NOMO-1 treated with DMSO at 0.1 percent for 48 hours (cell line): Measurements from ENCODE around the gene MYL4.
"Not testable (repeated sequence)": the region's sequence is repeated elsewhere in the genome, so short reads cannot be mapped to it uniquely, and the experiment has no call there.

Experiments used
- DNase-seq: peaks from one replicate; lab custom pipeline; 2025; ENCODE audit not compliant: unreplicated experiment; lab: John Stamatoyannopoulos, UW

MYL4 gene

GRCh38 chr17:47239967-47240651 is 31.0 kb downstream of the MYL4 start:
- DNase-seq, result peak; percentile 41

DNA sequence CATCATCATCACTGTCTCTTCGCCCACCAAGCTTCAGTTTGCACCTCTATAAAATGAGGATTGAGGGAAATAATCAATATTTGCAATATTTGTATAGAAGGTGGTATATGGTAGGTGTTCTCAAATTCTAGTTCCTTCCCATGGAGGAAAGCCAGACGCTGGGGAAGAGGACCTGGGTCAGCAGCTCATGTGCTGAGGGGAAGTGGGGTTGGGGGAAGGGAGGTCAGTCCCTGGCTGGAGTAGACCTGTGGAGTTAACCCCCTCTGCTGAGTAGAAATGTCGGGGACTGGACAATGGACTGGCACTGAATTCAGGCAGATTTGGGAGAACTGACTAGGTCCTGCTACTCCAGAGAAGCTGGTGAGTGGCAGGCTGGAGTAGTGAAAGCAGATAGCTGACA is 31.7 kb downstream of the MYL4 start:
- DNase-seq, result no peak

- no peak for DNase-seq
Measured at GRCh38 chr17:47242648-47243047, 33.5 kb downstream of the MYL4 start.

- no peak for DNase-seq
Measured at GRCh38 chr17:47243737-47244598, 34.8 kb downstream of the MYL4 start.

- no peak for DNase-seq
Measured at GRCh38 chr17:47244697-47245096, 35.5 kb downstream of the MYL4 start.

DNA sequence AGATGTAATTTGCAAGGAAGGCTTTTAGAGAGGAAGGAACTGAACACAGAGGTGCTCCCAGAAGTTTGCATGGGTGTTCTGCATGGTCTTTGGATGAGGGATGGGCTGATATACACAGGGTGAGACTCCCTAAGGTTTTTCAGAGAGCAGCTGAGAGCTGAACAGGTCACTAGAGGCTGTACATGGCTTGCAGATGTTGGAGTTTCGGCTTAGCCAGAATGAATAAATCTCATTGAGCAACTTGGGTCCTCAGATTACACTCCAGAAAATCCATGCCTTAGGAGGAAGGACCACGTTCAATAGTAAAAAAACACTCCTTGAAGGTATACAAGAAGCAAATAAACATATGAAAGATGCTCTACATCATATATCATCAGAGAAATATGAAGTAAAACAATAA is 37.0 kb downstream of the MYL4 start:
- DNase-seq, result no peak

DNA sequence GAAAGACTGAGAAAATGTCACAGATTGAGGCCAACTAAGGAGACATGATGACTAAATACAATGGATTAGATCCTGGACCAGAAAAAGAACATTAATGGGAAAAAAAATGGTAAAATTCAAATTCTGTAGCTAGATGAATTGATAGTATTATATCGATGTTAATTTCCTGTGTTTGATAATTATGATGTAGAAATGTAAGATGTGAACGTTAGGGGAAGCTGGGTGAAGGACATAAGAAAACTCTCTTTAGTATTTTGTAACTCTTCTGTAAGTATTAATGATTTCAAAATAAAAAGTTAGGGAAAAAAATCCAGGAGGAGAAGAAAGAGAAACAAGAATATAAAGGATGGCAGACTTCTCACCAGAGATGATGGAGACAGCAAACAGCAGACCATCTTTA is 41.7 kb downstream of the MYL4 start:
- no peak for DNase-seq

GRCh38 chr17:47251421-47251940 is 42.3 kb downstream of the MYL4 start:
- DNase-seq, result no peak

DNA sequence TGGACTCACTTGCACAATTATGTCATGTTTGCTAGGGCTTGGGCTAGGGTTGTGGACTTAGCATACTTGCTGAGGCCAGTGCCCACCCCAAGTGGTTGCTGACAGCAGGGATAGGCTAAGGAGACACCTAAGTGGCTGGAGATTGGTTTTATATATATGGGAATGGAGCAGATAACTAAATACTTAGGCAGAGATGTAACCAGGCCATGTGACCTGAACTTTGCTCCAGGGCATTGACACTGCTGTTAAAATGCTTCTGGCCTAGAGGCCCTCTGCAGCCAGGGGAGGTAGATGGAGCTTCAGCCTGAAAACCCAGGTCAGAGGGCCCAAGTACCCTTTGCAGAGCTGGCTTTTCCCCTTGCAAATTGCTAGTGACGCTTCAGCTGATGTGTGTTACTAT is 43.1 kb downstream of the MYL4 start:
- no peak for DNase-seq

DNA sequence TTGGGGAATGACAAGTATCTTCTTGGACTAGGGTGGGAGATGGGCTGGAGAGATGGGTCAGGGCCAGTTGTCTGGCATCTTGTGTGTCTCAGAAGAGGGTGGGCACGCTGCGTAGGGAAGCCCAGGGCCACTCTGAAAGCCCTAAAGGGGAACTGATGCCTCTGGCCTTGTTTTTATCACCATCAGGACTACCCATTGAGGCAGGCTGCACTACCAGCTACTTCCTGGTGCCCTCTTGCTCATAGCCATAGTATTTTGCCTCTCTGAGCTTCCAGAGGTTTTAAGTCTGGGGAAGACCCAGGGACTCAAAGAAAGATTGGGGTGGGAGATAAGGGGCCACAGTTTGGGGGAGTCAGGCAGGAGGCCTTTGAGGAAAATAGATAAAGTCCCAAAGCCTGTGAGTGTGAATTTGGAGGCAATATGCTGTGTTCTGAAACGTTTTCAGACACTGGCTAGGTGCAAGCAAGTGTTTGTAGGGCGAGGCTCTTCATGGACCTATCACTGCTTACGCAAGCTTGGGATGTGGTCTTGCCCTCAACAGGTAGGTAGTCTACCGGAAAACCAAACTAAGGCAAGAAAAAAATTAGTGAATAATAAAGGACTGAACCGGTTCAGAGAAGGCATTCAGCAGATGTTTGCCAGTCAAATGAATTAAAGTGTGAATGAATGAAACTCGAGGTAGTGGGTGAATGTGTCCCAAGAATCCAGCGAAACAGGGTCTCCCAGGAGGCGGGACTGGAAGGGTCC is 43.8 kb downstream of the MYL4 start:
- DNase-seq, result no peak

GRCh38 chr17:47253541-47254402 is 44.6 kb downstream of the MYL4 start, which contains the start of gene ITGB3:
TSS of gene ITGB3 (plus strand) at chr17:47253827. CDS start at chr17:47253862, 35 bp downstream.
- DNase-seq, result peak; percentile 63

- DNase-seq, result no peak
Measured at GRCh38 chr17:47254403-47254943, 45.3 kb downstream of the MYL4 start.

DNA sequence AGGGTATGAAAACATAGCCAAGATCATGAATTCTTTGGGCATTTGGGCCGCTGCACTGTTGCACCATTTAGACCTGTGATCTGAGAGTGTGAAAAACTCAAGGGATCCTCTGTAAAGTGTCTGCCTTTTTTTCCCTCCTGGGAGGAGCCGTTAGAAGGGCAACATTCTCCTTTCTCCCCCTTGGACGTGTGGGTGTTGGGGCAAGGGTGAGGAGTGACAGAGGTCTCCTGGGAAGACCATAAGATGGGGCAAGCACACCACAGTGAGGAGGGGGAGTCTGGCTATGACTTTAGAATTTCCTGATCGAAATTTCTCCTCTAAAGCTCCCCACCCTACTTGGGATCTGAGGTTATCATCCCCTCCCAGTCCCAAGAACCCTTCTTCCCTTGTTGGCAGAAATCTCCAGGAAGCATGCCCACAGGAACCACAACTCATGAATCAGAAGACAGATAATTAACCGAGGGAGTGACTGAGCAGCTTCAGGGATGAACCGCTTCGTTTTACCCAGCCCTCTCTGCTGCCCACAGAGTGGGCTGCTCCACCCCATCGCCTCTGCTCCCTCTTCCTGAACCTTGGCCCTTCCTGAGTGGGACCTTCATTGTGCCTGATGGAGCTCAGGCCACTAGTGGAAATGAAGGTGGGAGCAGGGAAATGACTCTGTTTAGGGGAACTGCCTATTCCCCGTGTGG is 48.6 kb downstream of the MYL4 start:
- no peak for DNase-seq

DNA sequence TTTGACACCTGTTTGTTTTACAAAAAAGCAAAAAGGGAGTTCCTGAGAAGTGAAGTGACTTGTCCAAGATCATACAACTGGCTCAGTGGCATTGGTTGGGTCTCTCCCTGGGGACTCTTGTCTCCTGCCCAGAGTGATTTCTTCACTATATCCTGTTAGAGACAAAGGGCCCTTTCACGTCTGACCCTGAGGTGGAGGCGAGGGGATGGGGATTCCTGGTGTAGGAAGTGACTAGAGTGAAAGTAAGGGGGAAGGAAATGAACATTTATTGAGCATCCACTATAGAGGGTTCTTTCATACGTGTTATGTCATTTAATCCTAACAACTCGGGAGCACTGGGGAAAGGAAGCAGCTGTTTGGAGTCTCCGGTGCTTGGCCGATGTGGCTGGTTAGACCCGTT is 53.4 kb downstream of the MYL4 start:
- DNase-seq, result no peak

DNA sequence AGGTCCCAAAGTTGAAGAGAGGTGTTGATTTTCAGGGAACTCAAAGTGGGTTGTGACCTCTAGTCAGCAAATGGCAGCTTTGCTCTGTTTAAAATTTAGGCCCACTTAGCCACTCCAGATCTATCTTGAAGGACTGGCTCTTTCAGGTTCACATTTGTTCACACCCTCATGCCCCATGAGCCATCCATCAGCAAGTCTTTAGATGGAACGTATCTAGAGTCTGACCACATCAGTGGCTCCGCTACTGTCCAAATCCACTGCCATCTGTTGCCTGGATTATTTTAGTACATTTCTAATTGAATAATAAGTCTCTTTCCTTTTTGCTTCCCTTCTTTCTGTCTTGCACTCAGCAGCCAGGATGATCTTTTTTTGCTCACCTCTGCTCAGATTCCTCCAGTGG is 55.0 kb downstream of the MYL4 start:
- no peak for DNase-seq

DNA sequence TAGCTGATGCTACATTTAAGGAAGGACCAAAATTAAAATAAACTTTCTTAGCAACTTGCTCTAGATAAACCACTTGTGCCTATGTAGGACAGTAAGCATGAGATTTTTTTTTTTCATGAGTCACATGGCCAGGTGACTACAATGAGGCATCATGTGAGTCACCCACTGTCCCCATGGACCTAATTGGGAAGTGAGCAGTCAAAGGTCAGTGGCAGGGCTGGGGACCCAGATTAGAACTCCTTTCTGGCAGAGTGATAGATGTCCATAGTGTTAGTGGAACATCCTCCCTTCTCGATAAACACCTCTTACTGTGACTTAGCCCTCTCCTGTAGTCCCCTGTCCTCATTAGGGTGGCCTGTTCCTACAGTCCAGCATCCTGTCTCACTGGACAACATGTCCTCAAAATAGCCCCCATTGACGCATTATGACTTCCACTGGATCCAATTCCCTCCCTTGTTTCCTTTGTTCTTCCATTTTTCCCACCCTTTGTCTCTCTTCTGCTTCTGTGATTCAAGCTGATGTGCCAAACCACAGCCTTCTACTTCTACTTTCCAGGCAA is 56.9 kb downstream of the MYL4 start:
- DNase-seq, result peak; percentile 2

DNA sequence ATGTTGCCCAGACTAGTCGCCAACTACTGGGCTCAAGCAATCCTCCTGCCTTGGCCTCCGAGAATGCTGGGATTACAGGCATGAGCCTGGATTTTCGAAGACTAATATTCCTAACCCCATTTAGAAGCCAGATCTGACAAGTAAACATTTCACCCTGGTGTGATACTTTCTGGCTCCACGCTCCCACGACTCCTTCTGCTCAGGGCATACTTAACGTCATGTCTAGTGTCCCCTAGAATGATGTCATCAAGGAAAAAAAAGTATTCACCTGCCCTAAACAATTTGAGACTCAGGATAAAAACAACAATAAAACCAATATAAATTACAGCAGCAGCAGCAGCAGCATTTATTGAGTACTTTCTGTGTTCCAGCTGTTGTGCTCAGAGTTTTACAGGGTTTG is 57.6 kb downstream of the MYL4 start:
- no peak for DNase-seq

DNA sequence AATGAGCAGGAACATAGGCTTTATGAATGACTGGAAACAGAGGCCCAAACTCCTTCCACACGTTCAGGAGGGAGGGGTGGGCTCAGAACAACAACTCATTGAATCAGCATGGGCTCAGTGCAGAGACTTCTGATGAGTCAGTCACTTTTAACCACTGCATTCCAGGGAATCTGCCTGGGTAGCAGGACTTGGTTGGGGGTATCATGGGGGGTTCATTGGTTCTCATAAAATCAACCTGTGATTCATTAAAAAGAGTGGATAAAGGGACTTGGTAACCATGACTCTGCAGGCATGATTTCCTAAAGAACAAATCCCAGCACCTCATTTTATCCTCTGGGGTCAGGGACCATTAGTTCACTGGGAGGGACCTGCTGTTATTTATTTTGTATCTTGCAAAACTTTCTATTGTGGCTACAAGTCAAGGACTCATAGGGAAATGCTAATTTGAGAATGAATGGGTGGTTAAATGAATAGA is 58.2 kb downstream of the MYL4 start:
- no peak for DNase-seq

DNA sequence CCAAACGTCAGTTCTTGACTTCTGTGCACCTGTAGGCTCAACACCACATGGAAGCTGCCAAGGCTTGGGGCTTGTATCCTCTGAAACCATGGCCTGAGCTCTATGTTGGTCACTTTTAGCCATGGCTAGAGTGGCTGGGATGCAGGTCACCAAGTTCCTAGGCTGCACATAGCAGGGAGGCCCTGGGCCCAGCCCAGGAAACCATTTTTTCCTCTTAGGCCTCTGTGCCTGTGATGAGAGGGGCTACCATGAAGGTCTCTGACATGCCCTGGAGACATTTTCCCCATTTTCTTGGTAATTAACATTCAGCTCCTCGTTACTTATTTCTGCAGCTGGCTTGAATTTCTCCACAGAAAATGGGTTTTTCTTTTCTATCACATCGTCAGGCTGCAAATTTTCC is 59.8 kb downstream of the MYL4 start:
- DNase-seq, result not testable (repeated sequence)
